Transverse colon (tissue), 3 donors: Measurements from ENCODE around the gene OSBPL10.

Experiments used
- CTCF ChIP-seq, 5 experiments: fragments of 200-600 bp in 3 of 5; fragments of 450-650 bp in 2 of 5; sonication (generic) in 3 of 5; IDR thresholded peaks; 1 replicate in 2 of 5; 2 replicates in 3 of 5; pipeline ENCODE4 v1.5.1; 2016 to 2017; ENCODE audit warnings: antibody characterized with exemption in 5 of 5, inconsistent platforms in 3 of 5, mild to moderate bottlenecking in 2 of 5, moderate library complexity in 1 of 5
- EP300 ChIP-seq: sonication (generic); formaldehyde crosslinking; IDR thresholded peaks from one replicate; pipeline ENCODE4 v1.6.1; 2017; ENCODE audit warnings: antibody characterized with exemption, low read depth

- TF ChIP-seq EP300 (no peak), CTCF (IDR thresholded peaks at IDR 0.05) (no peak)
These were observed 358.3 kb downstream of the OSBPL10 start for GRCh38 chr3:31622636-31623288.
